Dermis microvascular lymphatic vessel endothelial cell (primary cell): ENCODE measurements around the gene CNRIP1. TPM values are rescaled to one million over a fixed set of nuclear protein-coding genes. Genes with fewer than 3 reads are reported as not detected.
"Not testable (repeated sequence)": the region's sequence is repeated elsewhere in the genome, so short reads cannot be mapped to it uniquely, and the experiment has no call there.

Source experiments
- DNase-seq, 2 donors: peaks; one replicate each; pipeline versions ENCODE4 v3.0.0 to v3.0.0-alpha.2; 2010; ENCODE audit warnings: low read depth in 2 of 2
- total RNA-seq: library from RNA; depleted of rRNA; stranded (reverse); fragments of >200 nt; gene quantifications from 2 replicates; pipeline ENCODE4 v1.2.1, GENCODE V29; 2014

CNRIP1 gene, protein sequence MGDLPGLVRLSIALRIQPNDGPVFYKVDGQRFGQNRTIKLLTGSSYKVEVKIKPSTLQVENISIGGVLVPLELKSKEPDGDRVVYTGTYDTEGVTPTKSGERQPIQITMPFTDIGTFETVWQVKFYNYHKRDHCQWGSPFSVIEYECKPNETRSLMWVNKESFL
- total RNA-seq, result 31.2 and 44.9 TPM in 2 replicates

DNA sequence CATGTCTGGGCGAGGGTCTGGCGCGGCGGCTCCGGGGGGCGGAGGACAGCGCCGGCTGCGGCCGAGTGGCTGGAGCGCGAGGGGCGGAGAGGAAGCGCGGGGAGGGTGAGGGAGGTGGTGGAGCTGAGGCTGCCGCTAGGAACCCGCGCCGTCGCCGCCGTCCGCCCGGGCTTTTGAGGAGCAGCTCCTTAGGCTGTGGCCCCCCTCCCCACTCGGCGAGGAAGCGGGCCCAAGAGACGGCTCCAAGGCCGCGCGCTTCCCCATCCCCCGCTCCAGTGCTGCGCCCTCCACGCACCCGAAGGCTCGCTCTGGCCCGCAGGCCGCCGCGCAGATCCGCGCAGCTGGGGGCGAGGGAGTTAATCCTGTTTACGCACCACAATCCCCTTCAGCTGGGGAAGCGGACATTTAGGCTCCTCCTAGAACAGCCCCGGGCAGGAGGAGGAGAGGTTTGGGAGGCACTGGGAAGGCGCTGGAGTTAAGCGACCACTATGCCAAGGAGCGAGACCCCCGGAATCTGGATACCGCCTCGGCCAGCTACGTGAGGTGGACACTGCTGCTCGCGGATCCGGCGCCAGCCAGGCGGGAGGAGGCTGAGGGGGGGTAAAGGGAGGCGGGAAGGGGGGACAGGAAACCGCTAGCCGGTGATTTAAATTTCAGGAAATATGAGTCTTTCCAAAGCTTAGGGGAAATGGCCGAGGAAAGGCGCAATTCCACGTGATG lies at the start of gene CNRIP1:
Gene CNRIP1, minus strand, starts transcription at position 552 of the 720 bp plus-strand sequence. Its CDS starts 549 bp downstream, at position 3.
- DNase-seq, result peak; percentile 81 to 91

DNA sequence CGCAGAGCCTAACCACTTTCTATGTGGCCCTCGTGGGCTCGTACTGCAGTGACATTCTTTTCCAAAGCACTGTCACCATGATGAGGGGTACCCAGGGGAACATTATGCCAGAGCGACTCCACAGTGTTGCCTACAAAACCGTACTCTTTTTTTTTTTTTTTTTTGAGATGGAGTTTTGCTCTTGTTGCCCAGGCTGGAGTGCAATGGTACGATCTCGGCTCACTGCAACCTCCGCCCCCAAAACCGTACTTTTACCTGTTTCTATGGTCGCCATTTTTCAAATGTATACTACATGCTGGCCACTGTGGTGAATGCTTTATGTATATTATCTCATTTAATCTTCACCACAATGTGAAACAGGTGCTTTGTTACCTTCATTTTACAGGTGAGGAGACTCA lies 49.6 kb upstream of the CNRIP1 start:
- no peak for DNase-seq

DNA sequence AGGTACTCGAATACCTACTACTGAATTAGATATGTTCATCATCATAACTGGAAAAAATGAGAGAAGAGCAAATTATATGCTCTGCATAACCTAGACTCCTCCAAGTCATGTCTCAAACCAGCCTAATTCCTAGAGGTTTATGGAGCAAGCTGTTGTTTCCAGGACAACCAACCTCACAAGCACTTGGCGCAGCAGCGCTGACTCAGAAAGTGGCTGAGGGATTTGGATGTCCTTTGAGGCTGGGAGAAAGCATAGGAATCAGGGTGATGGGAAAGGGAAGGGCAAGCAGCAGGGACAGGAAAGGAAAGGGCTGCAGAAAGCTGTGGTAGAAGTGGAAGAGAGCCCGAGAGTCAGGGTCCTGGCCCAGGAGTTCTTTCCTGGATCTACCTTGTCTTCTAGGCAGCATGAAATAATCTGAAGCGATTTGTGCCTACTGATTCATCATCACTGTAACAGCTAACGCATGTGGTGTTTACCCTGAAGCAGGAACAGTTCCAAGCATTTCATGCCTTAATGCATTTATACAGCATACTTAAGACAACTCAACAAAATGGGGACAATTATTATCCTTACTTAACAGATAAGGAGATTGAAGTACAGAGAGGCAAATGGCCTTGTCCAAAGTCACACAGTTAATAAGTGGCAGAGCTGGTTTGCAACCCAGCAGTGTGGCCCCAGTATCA lies 49.0 kb upstream of the CNRIP1 start:
- DNase-seq, result no peak

DNA sequence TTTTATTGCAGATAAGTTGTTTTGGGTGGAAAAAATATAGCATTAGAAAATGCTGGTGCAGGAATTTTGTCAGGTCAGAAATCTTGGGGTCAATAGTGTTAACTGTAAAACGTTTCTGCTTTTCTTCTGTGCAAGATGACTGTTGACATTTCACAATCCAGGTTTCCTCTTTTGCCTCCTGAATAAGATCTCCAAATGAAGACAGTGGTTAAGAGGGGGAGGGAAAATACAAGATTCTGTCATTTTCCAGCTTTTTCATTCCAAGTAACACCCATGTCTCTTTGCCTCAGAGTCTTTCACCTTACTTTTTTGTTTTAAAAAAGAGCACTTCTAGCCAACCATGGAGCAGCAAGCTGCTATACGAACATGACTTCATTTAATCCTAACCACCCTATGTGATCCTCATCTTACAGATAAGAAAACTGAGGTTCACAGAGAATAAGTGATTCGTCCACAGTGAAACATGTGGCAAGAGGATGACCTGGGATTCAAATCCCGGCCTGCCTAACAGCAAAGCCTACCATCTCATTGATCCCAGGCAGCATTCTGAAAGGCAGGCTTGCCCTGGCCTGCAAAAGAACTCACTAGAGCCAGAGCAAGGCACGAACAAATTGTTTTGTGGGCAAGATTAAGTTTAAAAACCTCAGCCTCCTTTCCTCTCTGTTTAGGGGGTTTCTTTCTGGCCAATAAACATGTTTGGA lies 48.4 kb upstream of the CNRIP1 start:
- no peak for DNase-seq

DNA sequence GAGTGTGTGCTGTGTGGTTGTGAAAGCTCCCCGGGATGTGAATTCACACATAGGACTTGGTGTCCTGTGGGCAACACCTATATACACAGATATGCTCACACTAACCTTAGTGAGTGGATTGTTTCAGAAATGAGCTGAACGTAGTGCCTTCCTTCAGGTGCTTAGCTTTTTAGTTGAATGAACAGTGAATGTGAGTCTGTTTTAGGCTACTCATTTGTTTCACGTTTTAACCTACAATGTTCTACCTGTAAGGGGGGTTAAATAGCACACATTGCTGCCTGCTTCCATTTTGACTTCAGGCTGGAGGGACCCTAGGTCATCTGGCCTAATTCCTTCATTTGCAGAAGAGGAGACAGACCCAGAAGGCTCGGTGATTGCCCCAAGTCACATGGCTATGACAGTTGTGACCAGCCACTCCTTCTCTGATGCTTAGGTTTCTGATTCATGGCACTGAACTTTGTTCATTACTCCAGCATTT lies 46.4 kb upstream of the CNRIP1 start:
- DNase-seq, result no peak

DNA sequence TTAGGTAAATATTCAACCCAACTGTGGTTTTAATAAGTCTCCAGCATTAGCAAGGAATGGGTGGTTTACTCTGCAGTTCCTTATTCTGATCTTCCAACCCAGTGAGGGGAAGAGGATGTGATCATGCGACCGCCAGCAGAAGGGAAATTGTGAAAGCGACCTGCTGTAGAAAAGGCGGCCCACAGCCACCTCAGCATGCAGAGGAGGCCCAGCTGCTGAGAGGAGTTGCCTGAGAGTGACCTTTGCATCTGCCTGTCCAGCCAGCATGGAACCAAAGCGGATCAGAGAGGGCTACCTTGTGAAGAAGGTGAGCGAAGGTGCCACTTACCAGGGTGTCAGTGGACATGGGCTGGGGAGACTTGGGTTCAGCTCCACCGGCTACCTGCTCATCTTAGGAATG lies 45.3 kb upstream of the CNRIP1 start, which contains the start of gene PLEK:
Gene PLEK, plus strand, starts transcription at position 196 of the 400 bp plus-strand sequence. Its CDS starts 70 bp downstream, at position 266.
- no peak for DNase-seq

DNA sequence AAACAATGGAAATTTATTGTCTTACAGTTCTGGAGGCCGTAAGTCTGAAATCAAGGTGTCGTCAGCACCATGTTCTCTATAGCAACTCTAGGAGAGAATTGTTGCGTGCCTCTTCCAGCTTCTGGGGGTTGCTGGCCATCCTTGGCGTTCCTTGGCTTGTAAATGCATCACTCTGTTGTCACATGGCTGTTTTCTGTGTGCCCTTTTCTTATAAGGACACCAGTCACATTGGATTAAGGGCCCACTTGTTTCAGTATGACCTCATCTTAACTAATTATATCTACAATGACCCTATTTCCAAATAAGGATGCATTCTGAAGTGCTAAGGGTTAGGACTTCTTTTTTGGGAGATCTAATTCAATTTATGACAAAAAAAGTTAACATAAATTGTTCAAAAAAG lies 44.0 kb upstream of the CNRIP1 start:
- DNase-seq, result no peak

DNA sequence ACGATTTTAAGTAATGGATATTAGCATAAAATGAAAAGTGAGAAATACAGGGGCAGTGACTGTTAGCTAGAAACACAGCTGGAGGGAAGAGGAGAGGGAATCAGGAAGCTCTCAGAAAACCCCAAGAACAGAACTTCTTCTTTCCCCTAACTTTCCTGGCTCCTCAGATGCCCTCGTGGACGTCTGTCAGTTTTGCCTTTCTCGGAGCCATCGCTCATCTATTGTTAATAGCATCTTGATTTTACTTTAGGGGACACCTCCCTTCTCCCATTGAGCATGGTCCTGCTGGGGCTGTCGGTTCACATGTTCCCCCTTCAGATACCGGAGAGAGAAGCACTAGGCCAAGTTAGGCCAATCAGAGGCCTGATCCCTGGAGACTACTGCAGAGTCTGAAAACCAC lies 43.0 kb upstream of the CNRIP1 start:
- DNase-seq, result no peak

DNA sequence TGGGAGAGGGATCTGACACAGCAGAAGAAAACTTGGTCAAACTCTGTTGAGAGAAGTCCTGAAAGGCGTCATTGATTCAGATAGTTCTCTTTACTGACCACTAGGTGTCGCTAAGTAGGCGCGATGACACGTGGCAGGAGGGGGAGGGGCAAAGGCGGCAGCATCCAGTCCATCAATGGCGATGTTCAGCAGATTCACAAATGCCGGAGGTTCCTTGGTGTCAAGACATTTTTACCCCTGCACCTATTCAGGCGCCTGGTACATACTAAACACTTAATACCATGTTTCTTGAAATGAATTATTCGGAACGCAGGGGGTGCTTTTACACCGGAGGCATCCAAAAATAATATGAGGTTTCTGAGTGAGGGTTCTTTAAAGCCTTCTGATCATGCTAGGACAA lies 42.3 kb upstream of the CNRIP1 start:
- DNase-seq, result peak; percentile 53 to 74

DNA sequence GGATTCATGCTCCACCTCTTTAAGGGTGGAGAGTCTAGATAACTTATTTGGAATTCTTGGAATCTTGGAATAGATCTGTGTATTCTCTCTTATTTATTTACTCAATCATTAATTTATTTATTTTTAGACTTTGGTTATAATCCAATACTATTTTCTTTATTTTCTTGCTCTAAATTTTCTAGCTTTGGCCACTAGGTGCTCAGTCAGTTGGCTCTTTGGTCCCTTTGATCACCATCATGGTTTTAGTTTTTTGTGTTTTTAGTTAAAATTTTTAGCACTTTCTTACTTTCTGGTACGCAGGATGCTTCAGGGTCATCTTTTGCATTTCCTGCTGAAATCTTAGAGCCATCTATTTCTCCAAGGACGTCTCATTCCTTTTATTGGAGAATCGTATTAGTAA lies 40.1 kb upstream of the CNRIP1 start:
- no peak for DNase-seq

DNA sequence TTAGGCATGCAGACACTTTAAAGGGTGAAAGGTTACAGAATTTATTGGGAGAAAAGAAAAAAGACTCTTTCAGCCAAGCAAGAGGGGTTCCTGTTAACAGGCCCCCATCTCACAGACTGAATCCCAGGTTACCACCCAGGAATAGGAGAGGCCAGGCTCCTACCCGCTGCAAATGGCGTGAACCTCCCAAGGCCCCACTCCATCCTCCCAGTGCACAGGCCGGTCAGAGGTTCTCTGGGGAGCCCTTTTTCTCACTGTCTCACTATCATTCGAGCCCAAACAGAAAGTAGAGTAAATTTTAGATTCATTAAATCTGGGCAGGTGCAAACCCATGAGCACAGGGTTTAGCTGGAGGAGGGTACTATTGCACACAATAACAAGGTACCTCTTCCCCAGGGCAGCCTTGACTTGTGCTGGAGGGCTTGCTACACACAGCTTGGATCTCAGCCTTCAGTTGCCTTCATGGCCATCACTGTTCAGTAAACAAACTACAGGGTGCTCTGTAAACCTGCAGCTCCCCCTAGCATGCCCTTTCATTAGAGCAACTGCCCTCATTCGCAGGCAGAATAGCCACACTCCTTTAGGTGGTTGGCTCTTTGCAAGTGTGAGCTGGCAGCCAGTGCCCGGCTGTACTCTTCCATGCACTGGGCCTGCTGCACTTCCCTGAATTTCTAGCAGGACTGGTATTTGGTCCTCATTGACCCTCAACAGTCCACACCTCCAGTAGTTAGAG lies 38.0 kb upstream of the CNRIP1 start:
- DNase-seq, result peak; percentile 22 to 62

DNA sequence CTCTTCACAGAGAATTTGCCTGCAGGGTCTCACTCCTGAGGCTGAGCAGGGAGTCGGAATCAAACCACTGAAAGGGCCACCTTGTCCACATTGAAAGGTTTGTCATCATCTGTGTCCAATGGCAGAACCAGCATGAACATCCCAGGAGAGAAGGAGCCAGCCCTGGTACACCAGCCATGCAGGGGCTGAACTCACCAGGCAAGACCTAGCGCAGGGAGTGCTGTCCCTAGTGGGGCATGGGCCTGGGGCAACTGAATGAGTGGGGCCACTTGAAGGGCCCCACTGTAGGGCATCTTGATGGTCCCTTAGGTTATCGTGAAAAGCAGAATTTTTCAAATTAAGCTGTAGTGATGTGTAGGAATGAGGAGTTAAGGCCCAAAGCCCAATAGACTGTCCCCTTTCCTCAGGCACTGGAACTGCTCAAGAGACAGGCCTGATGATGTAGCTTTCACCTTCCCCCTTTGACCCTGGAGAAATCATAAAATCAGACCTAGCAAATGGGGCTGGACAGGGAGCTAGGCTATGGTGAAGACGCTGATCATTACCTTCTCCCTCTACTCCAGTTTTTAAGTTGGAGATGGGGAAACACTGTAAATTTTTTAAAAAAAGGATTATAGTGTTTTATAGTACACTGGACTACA lies 37.0 kb upstream of the CNRIP1 start:
- DNase-seq, result no peak

DNA sequence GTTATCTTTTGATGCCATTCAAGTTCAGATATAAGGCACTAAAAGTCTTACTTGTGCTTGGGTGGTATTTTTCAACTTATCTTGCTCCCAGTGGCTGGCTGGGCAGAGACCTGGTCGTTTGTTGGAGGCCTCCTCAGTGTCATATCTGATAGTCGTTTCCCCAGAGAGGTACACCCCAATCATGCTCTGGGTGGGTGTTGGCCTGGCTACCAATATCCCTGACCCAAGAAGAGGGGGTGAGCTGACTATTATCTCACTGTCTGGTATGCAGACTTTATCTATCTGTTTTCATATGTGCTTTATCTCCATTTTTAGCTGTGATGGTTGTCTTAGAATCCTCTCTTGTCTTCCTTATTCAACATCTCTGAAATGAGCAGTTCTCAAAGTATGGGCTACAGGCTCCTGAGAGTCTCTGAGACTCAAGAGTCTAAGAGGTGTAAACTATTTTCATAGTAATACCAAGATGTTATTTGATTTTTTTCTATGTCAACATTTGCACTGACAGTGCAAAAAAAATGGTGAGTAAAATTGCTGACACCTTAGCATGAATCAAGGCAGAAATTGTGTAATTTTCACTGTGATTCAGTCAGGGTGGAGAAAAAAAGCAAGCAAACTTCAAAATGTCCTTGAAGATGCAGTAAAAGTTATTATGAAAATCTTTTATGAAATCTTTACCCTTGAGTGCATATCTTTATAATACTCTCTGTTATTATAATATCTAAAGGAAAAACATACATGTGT lies 33.1 kb upstream of the CNRIP1 start:
- DNase-seq, result no peak

DNA sequence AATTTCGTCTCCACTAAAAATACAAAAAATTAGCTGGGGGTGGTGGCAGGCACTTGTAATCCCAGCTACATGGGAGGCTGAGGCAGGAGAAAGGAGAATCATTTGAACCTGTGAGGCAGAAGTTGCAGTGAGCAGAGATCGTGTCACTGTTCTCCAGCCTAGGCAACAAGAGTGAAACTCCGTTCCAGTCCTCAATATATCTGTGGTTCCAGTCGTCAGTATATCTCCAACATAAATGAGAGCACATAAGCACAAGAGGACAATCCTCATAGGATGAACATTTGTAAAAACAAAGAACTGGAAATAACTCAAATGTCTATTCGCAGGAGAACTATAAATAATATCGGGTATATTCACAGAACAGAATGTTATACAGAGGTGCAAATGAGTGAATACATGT lies 32.2 kb upstream of the CNRIP1 start:
- DNase-seq, result no peak

DNA sequence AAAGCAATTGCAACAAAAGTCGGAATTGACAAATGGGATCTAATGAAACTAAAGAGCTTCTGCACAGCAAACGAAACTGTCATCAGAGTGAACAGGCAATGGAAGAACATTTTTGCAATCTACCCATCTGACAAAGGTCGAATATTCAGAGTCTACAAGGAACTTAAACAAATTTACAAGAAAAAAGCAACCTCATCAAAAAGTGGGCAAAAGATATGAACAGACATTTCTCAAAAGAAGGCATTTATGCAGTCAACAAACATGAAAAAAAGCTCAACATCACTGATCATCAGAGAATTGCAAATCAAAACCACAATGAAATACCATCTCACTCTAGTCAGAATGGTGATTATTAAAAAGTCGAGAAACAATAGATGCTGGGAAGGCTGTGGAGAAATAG lies 29.3 kb upstream of the CNRIP1 start:
- DNase-seq, result not testable (repeated sequence)

DNA sequence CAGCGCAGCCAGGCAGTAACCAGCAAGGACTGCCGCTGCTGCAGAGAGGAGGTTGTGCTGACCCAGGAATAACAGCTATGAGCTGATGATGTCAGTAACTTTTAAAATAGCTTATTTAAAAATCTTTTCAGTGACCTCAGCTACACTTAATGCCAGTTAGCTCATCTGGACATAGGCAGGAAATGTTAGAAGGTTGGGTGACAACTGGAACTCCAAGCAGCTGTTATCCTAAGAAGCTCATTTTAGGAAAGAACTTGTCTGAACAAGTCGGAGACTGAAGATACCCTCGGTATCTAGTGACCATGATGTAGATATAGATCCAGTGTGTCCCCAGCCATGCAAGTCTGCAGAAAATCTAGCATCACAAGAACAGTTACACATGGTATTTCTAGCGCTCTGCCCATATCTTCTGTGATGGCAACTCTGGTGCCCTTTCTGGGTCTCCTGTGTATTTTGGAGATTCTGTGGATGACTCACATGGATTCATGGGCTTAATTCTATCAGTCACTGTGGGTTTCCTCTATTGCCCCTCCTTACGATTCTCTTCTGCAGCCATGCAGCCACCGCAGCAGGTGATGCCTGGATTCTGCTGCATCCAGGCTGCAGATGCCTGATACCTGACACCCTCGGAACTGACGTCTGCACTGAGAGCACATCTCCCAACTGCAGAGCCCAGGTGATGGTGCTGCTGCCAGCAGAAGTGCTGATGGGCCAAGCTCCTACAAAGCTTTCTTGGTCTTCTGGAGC lies 25.6 kb upstream of the CNRIP1 start:
- no peak for DNase-seq

DNA sequence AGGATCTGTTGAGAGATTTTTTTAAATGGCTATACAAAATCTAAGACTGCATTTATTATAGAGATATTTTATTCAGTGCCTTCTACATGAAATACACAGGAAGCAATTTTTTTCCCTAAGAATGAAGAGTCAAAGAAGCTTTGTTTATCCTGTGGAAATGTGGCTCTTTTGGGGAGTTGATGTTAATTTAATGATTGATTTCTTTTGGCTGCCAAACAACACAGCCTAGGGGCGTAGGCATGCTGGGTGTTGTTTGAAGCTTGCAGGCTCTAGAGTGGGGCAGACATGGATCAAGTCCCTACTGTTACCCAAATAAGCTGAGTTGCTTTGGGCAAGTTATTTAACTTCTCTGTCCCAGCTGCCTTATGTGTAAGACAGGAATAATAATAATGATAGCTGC lies 24.3 kb upstream of the CNRIP1 start:
- DNase-seq, result no peak

DNA sequence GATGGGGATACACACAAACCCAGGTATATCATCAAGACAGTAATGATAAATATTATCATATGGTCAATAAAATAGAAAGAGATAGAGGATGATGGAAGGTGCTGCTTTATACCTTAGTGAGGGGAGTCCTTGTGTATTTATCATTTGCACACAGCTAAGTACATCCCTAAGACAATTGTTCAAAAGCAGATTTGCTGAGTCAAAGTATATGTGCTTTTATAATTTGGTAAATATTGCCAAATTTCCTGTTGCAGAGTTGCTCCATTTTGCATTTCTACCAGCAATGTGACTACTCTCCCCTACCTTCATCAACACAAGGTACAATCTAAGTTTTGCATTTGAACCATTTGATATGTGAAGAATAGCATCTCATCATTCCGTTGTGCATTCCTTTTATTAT lies 22.7 kb upstream of the CNRIP1 start:
- DNase-seq, result no peak

DNA sequence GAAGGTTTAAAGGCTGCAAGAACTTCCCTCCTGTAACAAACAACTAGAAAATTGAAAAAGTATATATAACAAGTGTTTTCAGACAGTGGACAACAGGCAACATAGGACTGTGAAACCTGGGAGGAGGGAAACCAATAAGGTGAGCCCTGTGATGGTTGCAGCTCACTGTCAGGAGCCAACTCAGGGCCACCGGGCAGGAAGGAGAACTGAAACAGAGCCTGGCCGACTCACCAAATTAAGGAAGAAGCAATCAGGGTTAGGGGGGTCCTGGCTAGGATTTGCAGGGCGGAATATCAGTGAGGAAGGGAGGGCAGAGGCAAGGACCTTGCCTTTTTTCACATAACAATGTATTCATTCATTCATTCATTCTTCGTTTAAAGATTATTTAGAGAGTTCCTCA lies 21.8 kb upstream of the CNRIP1 start:
- DNase-seq, result no peak

DNA sequence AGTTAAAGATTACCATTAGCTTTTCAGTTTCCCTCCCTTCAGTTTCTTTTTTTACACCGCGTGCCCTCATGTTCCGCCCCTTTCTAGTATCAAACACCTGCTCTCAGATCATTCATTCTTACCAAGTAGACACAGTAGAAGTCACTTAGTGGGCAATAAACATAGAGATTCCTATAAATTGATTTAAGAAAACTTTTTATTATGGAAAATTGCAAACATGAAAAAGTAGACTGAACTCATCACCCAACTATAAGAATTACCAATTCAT lies 21.2 kb upstream of the CNRIP1 start:
- DNase-seq, result no peak
